Measurements from ENCODE around the gene TMEM14C.
"Not testable (repeated sequence)": the region's sequence is repeated elsewhere in the genome, so short reads cannot be mapped to it uniquely, and the experiment has no call there.

Gene TMEM14C

DNA sequence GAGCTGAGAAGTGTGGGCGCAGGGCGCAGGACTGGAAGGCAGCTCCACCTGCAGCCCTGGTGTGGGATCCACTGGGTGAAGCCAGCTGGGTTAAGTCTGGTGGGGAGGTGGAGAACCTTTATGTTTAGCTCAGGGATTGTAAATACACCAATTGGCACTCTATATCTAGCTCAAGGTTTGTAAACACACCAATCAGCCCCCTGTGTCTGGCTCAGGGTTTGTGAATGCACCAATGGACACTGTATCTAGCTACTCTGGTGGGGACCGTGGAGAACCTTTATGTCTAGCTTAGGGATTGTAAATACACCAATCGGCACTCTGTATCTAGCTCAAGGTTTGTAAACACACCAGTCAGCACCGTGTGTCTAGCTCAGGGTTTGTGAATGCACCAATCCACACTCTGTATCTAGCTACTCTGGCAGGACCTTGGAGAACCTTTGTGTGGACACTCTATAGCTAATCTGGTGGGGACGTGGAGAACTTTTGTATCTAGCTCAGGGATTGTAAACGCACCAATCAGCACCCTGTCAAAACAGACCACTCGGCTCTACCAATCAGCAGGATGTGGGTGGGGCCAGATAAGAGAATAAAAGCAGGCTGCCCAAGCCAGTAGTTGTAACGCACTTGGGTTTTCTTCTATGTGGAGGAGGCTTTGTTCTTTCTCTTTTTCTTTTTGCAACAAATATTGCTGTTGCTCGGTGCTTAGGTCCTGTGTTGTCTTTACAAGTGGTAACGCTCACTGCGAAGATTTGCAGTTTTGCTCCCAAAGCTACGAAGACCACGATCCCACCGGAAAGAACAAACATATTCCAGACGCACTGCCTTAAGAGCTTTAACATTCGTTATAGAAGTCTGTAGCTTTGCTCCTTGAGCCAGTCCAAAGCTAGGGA, 1.7 kb upstream of the TMEM14C start:
- peak; percentile 42 for DNase-seq (ENCODE audit: low spot score)

DNA sequence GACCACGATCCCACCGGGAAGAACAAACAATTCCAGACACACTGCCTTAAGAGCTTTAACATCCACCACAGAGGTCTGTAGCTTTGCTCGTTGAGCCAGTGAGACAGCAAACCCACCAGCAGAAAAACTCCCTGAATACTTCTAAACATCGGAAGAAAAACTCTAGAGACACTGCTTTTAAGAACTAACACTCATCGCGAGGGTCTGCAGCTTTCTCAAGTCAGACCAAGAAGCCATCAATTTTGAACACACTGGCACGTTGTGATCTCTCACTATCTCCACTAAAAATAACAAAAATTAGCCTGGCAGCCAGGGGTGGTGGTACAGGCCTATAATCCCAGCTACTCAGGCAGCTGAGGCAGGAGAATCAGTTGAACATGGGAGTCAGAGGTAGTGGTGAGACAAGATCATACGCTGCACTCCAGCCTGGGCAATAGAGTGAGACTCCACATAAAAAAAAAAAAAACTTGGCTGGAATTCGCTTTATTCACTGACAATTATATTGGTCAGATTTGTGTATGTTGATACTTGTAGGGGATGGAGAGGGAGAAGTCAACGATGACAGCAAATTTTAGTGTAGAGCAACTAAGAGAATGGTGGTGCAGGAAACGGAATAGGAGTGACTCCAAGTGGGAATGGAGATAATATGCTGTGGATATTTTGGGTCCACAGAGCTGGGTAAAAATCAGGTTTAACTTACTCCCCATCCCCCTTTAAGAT, 860 bp upstream of the TMEM14C start:
- no peak for DNase-seq (ENCODE audit: low spot score)

DNA sequence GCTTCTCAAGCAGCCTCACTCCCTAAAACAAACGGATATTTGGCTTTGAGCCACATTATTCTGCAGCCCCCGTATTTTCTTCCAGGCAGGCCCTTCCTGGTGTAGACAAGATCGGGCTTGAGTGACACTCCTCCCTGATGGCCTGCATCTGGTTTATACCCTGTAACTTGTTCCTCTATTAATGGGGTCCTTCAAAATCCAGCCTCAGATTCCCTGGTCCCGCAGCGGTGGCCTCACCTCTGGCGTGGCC, 375 bp upstream of the TMEM14C start:
- no peak for DNase-seq (ENCODE audit: low spot score)

DNA sequence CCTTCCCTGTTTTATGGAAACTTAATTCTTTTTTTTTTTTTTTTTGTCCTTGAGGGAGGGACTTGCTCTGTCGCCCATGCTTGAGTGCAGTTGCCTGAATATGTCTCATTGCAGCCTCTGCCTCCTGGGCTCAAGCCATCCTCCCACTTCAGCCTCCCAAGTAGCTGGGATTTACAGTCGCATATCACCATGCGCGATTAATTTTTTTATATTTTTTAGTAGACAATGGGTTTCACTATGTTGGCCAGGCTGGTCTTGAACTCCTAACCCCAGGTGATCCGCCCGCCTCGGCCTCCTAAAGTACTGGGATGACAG, 654 bp downstream of the TMEM14C start:
- DNase-seq (ENCODE audit: low spot score): no peak

DNA sequence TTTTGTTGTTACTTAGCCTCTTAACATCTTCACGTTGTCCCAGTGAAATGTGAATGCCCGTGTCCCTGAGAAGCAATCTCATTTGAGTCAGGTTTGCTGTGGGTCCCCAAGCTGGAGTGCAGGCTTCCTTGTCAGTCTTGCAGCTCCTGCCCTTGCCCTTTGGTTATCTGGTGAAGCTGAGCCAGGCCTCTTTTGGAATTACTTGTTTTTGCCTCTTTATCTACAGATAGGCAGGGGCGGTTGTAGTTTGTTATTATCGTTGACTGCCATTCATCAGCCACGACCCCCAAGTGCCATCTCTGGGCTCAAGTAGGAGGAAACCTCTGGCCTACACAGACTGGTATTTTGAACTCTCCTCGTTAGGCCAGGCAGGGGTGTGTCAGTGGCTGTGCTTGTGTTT, 2.2 kb downstream of the TMEM14C start:
- DNase-seq (ENCODE audit: low spot score): no peak

DNA sequence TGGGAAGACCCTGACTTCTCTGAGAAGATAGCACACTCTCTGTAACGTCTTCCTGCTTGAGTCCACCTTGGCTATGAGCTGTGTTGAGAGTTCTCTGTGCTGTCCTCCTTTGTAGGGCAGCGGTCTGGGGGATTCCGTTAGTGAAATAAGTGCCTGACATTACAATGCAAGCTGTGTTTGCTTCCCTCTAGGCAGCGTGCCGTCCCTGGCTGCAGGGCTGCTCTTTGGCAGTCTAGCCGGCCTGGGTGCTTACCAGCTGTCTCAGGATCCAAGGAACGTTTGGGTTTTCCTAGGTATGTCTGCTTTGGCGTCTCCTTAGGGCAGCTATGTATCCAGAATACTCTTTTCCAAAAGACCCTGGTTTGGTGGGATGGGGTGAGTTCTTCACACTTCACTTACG, 2.8 kb downstream of the TMEM14C start:
- no peak for DNase-seq (ENCODE audit: low spot score)

DNA sequence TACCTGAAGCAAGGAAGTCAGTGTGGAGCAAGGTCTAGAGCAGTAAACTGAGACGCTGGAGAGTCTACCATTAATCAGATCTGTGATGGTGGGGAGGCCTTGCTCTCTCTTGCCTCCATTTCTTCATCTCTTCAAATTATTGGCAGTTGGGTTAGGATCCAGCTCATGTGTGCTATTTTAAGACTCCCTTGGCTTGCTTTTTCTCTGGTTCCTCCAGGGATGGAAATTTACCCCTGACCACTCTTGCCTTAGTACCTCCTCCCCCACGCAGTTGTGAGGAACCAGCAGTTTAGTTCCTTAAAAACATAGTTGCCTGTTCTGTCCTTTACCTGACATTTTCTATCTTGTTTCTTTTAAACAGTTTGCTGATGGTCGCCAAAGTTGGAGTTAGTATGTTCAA, 7.4 kb downstream of the TMEM14C start:
- no peak for DNase-seq (ENCODE audit: low spot score)

DNA sequence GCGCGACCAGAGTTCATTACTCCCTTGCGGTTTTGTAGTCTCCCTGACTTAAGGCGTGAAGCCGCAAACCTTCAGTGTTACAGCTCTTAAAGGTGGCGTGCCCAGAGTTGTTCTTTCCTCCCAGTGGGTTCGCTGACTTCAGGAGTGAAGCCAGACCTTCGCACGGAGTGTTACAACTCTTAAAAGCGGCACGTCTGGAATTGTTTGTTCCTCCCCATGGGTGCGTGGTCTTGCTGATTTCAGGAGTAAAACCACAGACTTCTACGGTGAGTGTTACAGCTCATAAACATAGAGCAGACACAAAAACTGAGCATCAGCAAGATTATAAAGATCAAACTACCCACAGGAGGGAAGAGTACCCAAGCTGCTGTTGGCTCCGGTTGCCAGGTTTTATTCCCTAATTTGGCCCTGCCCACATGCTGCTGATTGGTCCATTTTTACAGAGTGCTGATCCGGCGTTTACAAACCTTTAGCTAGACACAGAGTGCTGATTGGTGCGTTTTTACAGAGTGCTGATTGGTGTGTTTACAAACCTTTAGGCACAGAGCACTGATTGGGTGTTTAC, 10.4 kb downstream of the TMEM14C start:
- no peak for DNase-seq (ENCODE audit: low spot score)

DNA sequence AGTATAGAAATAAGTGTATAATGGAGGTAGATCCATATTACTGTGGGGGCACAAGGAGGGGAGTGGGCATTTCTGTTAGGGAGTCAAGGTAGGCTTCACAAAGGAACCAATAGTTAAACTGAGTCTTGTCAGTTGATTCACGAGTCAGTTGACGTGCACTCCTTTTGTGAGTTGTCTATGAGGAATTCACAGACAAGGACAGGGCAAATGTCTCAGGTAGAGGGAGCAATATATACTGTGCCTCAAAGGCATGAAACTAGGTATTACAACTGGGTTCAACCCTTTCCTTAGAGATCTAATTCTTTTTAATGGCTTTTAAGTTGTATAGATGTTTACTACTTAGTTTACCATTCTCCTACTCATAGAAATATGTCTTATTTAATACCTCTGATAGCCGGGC, 11.0 kb downstream of the TMEM14C start:
- no peak for DNase-seq (ENCODE audit: low spot score)

DNA sequence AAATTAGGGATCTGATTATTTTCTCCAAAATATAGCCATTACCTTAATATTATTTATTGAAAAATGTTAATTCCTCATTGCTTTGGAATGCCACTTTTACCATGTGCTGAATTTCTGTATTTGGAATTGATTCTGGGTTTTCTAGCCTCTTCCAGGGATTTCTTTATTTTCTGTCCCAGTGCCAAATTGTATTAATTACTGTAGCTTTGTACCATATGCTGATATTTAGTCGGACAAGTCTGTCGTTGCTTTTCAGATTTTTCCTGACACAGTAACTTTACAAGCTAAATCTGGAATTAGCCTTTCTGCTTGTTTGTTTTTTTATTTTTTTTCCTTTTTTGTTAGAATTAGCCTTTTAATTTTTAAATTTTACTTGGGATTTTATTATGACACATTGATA, 13.9 kb downstream of the TMEM14C start:
- no peak for DNase-seq (ENCODE audit: low spot score)

DNA sequence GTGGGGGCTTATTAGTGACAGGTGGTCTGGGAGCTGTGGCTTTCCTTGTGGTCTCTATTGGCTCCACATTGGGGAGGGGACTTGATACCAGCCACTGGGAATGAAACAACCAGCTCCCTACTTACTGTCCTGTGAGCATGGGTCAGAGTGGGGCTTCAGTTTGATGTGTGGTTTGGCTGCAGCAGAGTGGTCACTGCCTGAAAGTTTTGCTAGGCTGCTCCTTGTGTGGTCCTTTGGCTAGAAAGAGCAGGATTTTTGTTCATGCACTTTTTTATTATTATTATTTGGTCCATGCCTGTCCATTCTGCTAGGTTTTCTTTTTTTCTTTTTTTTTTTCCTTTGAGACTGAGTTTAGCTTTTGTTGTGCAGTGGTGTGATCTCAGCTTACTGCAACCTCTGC, 17.2 kb downstream of the TMEM14C start:
- DNase-seq (ENCODE audit: low spot score): no peak

DNA sequence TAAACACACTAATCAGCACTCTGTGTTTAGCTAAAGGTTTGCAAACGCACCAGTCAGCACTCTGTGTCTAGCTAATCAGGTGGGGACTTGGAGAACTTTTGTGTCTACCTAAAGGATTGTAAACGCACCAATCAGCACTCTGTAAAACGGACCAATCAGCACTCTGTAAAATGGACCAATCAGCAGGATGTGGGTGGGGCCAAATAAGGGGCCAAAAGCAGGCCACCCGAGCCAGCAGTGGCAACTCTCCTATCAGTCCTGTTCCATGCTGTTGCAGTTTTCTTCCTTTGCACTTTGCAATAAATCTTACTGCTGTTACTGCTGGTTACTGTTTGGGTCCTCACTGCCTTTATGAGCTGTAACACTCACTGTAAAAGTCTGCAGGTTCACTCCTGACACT, 18.8 kb downstream of the TMEM14C start:
- not testable (repeated sequence) for DNase-seq (ENCODE audit: low spot score)

DNA sequence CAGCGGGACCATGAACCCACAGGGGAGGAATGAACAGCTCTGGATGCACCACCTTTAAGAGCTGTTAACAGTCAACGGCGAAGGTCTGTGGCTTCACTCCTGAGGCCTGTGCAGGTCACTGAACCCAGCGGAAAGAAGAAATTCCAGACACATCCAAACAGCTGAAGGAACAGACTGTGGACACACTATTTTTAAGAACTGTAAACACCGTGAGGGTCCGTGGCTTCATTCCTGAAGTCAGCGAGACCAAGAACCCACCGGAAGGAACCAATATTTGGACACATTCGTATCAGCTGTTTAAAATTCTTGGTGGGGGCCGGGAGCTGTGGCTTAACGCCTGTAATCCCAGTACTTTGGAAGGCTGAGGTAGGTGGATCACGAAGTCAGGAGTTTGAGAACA, 19.4 kb downstream of the TMEM14C start:
- no peak for DNase-seq (ENCODE audit: low spot score)

DNA sequence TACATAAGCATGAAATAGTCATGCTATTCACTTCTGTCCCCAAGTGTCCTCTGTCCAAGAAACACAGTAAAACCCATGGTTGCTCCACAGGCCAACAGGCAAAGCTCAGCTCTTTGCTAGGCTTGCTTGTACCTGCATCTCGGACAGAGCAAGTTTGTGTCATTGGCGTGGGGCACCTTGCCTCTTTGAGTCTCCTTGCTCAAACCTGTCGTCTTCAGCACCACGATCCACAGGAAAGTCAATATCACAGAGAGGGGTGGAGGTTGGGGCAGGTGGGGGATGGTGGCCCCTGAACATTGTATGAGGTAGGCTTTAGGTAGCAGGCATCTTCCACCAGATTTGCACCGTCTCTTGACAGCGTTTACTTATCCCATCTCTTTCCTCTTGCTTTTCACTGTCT, 20.6 kb downstream of the TMEM14C start:
- no peak for DNase-seq (ENCODE audit: low spot score)

DNA sequence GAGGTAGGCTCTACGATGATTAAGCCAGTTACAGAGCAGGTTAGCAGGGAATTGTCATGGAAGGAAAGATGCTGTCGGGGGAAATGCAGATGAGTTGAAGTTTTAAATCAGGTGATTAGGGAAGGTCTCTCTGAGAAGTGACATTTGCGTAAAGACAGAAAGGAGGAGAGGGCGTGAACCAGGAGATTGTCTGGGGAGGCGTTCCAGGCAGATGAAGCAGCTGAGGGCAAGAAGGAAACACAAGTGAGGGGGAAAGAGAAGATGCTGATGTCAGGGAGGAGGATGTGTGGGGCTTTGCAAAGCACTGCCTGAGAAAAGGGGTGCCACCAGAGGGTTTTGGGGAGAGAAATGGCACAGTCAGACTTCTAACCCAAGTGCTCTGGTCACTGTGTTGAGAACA, 22.2 kb downstream of the TMEM14C start:
- DNase-seq (ENCODE audit: low spot score): no peak

DNA sequence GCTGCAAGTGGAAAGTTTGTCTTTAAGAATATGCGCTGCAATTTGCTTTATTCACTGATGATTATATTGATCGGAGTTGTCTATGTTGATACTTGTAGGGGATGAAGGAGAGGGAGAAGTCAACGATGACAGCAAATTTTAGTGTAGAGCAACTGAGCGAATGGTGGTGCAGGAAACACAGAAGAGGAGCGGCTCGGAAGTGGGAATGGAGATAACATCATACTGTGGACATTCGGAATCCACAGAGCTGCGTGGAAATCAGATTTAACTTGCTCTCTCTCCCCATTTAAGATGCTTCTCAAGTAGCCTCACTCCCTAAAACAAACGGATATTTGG, 24.0 kb downstream of the TMEM14C start:
- no peak for DNase-seq (ENCODE audit: low spot score)

DNA sequence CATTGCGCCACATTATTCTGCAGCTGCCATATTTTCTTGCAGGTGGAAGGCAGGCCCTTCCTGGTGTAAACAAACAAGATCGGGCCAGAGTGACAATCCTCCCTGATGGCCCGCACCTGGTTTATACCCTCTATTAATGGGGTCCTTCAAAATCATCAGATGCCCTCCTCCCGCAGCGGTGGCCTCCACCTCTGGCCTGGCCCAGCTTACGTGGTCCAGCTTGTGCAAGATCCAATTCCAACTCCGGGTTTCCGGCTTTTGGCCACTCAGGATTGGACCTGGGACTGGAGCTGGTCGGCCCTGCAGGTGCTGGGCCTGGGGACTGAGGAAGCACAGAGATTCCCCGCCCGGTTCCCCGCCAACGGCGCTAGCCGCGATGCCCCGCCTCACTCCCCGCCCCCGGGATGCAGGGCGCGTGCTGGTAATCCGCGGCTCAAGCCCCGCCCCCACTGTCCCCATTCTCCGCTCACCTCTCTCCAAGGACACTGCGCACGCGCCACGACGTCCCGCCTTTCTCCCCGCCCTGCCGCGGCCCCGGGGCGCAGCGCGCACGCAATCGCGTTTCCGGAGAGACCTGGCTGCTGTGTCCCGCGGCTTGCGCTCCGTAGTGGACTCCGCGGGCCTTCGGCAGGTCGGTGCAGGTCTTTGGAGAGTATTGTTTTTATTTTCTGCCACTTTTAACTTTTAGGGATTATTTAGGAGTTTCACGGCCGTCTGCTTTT, 24.5 kb downstream of the TMEM14C start, which contains the start of gene TMEM14B:
Gene TMEM14B (plus strand): TSS at position 555 of the 722 bp plus-strand sequence. CDS start 1,441 bp downstream, outside the sequence.
- peak; percentile 98 for DNase-seq (ENCODE audit: low spot score)

DNA sequence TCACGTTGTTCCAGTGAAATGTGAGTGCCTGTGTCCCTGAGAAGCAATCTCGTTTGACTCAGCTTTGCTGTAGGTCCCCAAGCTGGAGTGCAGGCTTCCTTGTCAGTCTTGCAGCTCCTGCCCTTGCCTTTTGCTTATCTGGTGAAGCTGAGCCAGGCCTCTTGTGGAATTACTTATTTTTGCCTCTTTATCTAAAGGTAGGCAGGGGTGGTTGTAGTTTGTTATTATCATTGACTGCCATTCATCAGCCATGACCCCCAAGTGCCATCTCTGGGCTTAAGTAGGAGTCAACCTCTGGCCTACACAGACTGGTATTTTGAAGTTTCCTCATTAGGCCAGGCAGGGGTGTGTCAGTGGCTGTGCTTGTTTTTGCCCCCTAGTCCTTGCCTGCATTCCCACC, 26.9 kb downstream of the TMEM14C start:
- no peak for DNase-seq (ENCODE audit: low spot score)

DNA sequence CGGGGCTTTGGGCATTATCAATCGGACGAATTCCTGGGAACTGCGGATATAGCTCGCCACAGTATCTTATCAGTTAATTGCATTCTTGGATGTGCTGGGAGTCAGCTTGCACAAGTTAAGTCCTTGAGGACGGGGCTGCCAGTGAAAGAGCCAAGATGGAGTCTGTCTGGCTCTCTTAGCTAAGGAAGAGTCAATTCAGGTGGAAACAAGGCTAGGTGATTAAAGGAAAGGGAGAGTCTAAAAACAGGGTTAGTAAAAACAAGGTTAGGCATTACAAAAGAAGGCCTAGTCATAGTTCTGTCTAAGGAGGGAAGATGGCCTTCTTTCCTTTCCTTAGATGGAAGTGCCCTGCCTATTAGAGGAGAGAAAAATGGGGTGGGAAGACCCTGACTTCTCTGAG, 27.7 kb downstream of the TMEM14C start:
- not testable (repeated sequence) for DNase-seq (ENCODE audit: low spot score)

DNA sequence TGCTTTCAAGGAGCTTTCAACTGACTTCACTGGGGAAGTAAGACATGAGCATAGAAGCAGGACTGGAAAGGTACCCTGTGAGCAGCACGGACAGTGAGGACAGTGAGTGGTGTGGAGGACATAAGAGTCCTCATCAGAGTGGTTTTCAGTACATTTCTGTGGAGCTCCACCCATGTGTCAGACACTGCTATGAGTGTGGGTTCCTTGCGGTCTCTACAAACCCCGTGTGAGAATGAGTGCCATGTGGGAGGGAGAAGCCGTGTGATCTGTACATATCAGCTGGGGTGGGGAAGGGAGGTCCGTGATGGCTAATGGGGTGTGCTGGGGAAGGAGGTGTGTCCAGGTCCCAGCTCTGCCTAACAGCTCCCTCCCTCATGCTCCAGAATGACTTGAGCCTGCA, 28.9 kb downstream of the TMEM14C start:
- not testable (repeated sequence) for DNase-seq (ENCODE audit: low spot score)

DNA sequence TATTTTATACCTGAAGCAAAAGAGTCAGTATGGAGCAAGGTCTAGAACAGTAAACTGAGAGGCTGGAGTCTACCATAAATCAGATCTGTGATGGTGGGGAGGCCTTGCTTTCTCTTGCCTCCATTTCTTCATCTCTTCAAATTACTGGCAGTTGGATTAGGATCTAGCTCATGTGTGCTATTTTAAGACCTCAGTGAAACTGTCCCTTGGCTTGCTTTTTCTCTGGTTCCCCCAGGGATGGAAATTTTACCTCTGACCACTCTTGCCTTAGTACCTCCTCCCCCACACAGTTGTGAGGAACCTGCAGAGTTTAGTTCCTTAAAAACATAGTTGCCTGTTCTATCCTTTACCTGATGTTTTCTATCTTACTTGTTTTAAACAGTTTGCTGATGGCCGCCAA, 33.2 kb downstream of the TMEM14C start:
- no peak for DNase-seq (ENCODE audit: low spot score)

DNA sequence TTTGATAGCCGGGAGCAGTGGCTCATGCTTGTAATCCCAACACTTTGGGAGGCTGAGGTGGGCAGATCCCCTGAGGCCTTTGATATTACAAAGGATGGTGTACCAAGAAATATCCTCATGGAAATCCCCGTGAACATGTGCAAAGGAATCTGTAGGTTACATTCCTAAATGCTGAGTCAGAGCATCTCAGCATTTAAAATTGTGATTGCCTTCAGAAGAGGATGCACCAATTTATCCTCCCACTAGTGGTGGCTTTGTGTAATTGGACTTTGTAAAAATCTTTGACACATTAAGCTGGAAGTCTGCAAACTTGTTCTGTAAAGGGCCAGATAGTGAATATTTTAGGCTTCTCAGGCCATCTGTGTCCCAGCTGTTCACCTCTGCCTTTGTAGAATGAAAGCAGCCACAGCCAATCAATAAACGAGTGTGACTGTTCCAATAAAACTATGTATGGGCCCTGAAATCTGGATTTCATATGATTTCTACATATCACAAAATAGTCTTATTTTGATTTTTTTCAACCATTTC, 36.5 kb downstream of the TMEM14C start:
- DNase-seq (ENCODE audit: low spot score): peak; percentile 80

DNA sequence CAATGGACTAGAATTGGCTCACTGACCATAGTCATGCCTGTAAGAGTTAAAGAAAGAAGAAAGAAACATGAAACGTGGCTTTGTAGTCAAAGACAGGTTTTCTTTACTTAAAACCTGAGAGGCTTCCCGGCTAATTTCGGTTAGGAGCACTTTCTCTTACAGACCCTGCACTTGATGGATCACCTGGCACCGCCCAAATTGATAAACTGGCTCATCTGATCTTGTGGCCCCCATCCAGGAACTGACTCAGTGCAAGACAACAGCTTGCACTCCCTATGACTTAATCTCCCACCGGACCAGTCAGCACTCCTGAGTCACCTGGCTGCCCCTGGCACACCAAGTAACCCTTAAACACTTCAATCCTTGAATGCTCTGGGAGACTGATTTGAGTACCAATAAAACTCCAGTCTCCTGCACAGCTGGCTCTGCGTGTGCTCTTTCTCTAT, 37.0 kb downstream of the TMEM14C start:
- DNase-seq (ENCODE audit: low spot score): peak; percentile 28
